Endothelial cell of umbilical vein (primary cell): ENCODE results near the gene WTAP. TPM values are rescaled to one million over a fixed set of nuclear protein-coding genes. Genes with fewer than 3 reads are reported as not detected.

Source experiments
- BruUV-seq: library from RNA; stranded (reverse); fragments of 400-500 nt; replicated peaks from 2 replicates; lab custom pipeline; 2021; lab: Mats Ljungman, UMichigan
- CTCF ChIA-PET: fragments of 300-600, 350-600 bp; sonication (Branson Sonifier 250); formaldehyde crosslinking; loops from one replicate; lab custom pipeline; 2021; ENCODE audit warnings: antibody characterized with exemption, inconsistent platforms; lab: Charles Lee
- POLR2A ChIA-PET: fragments of 300-600, 350-600 bp; sonication (Branson Sonifier 250); formaldehyde crosslinking; loops from one replicate; lab custom pipeline; 2021; ENCODE audit warnings: antibody characterized with exemption, inconsistent platforms; lab: Charles Lee
- DNase-seq: peaks from one replicate; pipeline ENCODE4 v3.0.0-alpha.2; 2011; ENCODE audit warnings: low read depth, low spot score
- FAIRE-seq: peaks from 2 replicates; lab custom pipeline; 2011; peaks lifted over from hg19 to GRCh38; lab: Jason Lieb, UNC
- H2AFZ ChIP-seq: 2 replicates; pipeline ENCODE4 v1.6.0; 2012; ENCODE audit warnings: low read depth, low read length, control low read depth, inconsistent platforms
- H3K27ac ChIP-seq: 2 replicates; pipeline ENCODE4 v1.5.1; 2011; ENCODE audit warnings: low read depth, mild to moderate bottlenecking, control low read depth, low read length, moderate library complexity; ENCODE audit not compliant: insufficient read depth
- H3K27me3 ChIP-seq, 2 experiments: 2 replicates each; pipeline versions ENCODE4 v1.6.0 to v1.6.1; 2011; ENCODE audit warnings: low read length in 2 of 2, mixed read lengths in 1 of 2; ENCODE audit not compliant: control insufficient read depth in 2 of 2, insufficient read depth in 2 of 2
- H3K36me3 ChIP-seq, 2 experiments: 2 replicates in 1 of 2; 3 replicates in 1 of 2; pipeline ENCODE4 v1.5.1; 2011; ENCODE audit warnings: low read length in 2 of 2, mild to moderate bottlenecking in 1 of 2, moderate library complexity in 1 of 2; ENCODE audit not compliant: control insufficient read depth in 2 of 2, insufficient read depth in 2 of 2; ENCODE audit errors: extremely low read depth in 1 of 2
- H3K4me1 ChIP-seq: 3 replicates; pipeline ENCODE4 v1.5.1; 2011; ENCODE audit warnings: mild to moderate bottlenecking, low read length; ENCODE audit not compliant: control insufficient read depth, insufficient read depth; ENCODE audit errors: extremely low read depth
- H3K4me2 ChIP-seq: 2 replicates; pipeline ENCODE4 v1.6.1; 2011; ENCODE audit warnings: low read length, control low read depth, mixed read lengths; ENCODE audit not compliant: insufficient read depth
- H3K4me3 ChIP-seq, 3 experiments: fragments of 200-600 bp in 1 of 3; sonication (generic), shearing (Covaris generic) in 1 of 3; replicated peaks in 1 of 3; 2 replicates each; pipeline ENCODE4 v1.5.1; 2011 to 2016; ENCODE audit warnings: control low read depth in 3 of 3, low read length in 3 of 3, mild to moderate bottlenecking in 2 of 3, inconsistent platforms in 1 of 3, low read depth in 1 of 3, moderate library complexity in 1 of 3; ENCODE audit not compliant: insufficient read depth in 1 of 3
- H3K79me2 ChIP-seq: 2 replicates; pipeline ENCODE4 v1.6.0; 2012; ENCODE audit warnings: low read length, inconsistent platforms; ENCODE audit not compliant: control insufficient read depth, insufficient read depth
- H3K9ac ChIP-seq: replicated peaks from 2 replicates; pipeline ENCODE3; 2011; ENCODE audit warnings: low read length, control low read depth; ENCODE audit not compliant: insufficient read depth; ENCODE audit errors: extremely low read depth
- H3K9me1 ChIP-seq: replicated peaks from 3 replicates; pipeline ENCODE4 v1.6.0; 2011; ENCODE audit warnings: mild to moderate bottlenecking, low read length; ENCODE audit not compliant: control insufficient read depth, insufficient read depth; ENCODE audit errors: extremely low read depth
- H3K9me3 ChIP-seq: replicated peaks from 2 replicates; pipeline ENCODE4 v1.5.1; 2012; ENCODE audit warnings: low read length, inconsistent platforms; ENCODE audit not compliant: control insufficient read depth, insufficient read depth
- H4K20me1 ChIP-seq: replicated peaks from 2 replicates; pipeline ENCODE3; 2011; ENCODE audit warnings: mild to moderate bottlenecking, low read length; ENCODE audit not compliant: control insufficient read depth, insufficient read depth; ENCODE audit errors: extremely low read depth
- EZH2 ChIP-seq: IDR thresholded peaks from 2 replicates; pipeline ENCODE4 v1.6.1; 2012; ENCODE audit warnings: borderline replicate concordance, low read depth, mild to moderate bottlenecking, moderate library complexity, low read length, inconsistent platforms; ENCODE audit not compliant: severe bottlenecking
- FOS ChIP-seq: IDR thresholded peaks from 2 replicates; pipeline ENCODE4 v1.6.1; 2011; ENCODE audit warnings: mild to moderate bottlenecking, low read length, moderate library complexity, borderline replicate concordance; ENCODE audit not compliant: insufficient read depth
- GATA2 ChIP-seq: IDR thresholded peaks from 2 replicates; pipeline ENCODE4 v1.7.0; 2011; ENCODE audit warnings: low read depth, mild to moderate bottlenecking, moderate library complexity, mixed read lengths, low read length; ENCODE audit not compliant: insufficient read length, insufficient read depth
- JUN ChIP-seq: IDR thresholded peaks from 2 replicates; pipeline ENCODE4 v1.6.1; 2011; ENCODE audit warnings: borderline replicate concordance, low read depth; ENCODE audit not compliant: insufficient read length, insufficient read depth
- MYC ChIP-seq: IDR thresholded peaks from one replicate; pipeline ENCODE4 v1.6.1; 2011; ENCODE audit warnings: mild to moderate bottlenecking, low read depth, low read length
- POLR2A ChIP-seq: IDR thresholded peaks from 2 replicates; pipeline ENCODE4 v1.6.1; 2012; ENCODE audit warnings: low read depth, mild to moderate bottlenecking, control low read depth, low read length
- POLR2AphosphoS5 ChIP-seq: IDR thresholded peaks from 2 replicates; pipeline ENCODE4 v1.6.1; 2012; ENCODE audit warnings: low read depth, mild to moderate bottlenecking, control low read depth, low read length, moderate library complexity; ENCODE audit not compliant: insufficient read depth
- dilution Hi-C: fragments of 300-500 bp; cut with MboI; formaldehyde crosslinking; loops from one replicate; pipeline ENCODE4 v1.15.0; 2019; ENCODE audit warnings: low sequenced_read_pairs; ENCODE audit not compliant: extremely low pct_ligation_motif_present
- intact Hi-C: fragments of 100-400 bp; cut with micrococcal nuclease; formaldehyde crosslinking; loops from one replicate; pipeline ENCODE4 v1.10.0; 2022
- polyA plus RNA-seq, 4 experiments: library from polyadenylated mRNA; depleted of rRNA in 3 of 4; stranded (reverse) in 3 of 4; unstranded in 1 of 4; fragments of >200 nt; gene quantifications; 2 replicates each; pipeline versions ENCODE4 v1.2.1 to v1.2.3, GENCODE V29; 2011 to 2012; ENCODE audit warnings: missing spikeins in 1 of 4
- total RNA-seq: library from RNA; stranded (reverse); gene quantifications from 2 replicates; pipeline ENCODE4 v1.2.3, GENCODE V29; 2021
- TF ChIP-seq, protein P1 (sequence below): IDR thresholded peaks from 2 replicates; pipeline ENCODE4 v1.6.1; 2011; ENCODE audit not compliant: insufficient read depth, insufficient read length
- TF ChIP-seq, protein P2 (sequence below), 2 donors: IDR thresholded peaks; 1 replicate in 1 of 2; 2 replicates in 1 of 2; pipeline ENCODE4 v1.5.1; 2011; ENCODE audit warnings: low read length in 2 of 2, mild to moderate bottlenecking in 2 of 2, moderate library complexity in 2 of 2, control low read depth in 1 of 2, inconsistent platforms in 1 of 2, low read depth in 1 of 2; ENCODE audit not compliant: insufficient read depth in 1 of 2; ENCODE audit errors: extremely low read depth in 1 of 2

WTAP gene
- total and polyA plus RNA-seq, 2 donors (not counting 3 experiments of a cell fraction or from before 2014, with no cell fraction given) = 21.7 to 81.6 TPM

DNA sequence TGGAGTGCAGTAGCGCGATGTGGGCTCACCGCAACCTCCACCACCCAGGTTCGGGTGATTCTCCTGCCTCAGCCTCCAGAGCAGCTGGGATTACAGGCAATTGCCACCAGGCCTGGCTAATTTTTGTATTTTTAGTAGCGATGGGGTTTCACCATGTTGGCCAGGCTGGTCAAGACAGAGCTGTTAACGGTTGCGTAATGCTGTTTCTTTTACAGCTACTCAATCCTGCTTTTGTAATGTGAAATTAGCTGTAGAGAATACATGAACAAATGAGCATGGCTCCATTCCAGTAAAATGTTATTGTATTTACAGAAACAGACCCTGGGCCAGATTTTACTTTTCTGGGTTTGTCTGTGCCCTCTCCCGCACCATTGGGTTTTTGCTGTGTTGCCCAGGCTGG is 74.6 kb downstream of the WTAP start:
- no peaks in the 10 kb centered on the region for H3K9me3 ChIP-seq
- TF ChIP-seq EZH2 (no peak), JUN (no peak), MYC (no peak), POLR2AphosphoS5 (no peak), FOS (no peak), POLR2A (no peak), GATA2 (no peak)
- TF ChIP-seq, protein P1, sequence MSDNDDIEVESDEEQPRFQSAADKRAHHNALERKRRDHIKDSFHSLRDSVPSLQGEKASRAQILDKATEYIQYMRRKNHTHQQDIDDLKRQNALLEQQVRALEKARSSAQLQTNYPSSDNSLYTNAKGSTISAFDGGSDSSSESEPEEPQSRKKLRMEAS = no peak
- TF ChIP-seq, protein P2, sequence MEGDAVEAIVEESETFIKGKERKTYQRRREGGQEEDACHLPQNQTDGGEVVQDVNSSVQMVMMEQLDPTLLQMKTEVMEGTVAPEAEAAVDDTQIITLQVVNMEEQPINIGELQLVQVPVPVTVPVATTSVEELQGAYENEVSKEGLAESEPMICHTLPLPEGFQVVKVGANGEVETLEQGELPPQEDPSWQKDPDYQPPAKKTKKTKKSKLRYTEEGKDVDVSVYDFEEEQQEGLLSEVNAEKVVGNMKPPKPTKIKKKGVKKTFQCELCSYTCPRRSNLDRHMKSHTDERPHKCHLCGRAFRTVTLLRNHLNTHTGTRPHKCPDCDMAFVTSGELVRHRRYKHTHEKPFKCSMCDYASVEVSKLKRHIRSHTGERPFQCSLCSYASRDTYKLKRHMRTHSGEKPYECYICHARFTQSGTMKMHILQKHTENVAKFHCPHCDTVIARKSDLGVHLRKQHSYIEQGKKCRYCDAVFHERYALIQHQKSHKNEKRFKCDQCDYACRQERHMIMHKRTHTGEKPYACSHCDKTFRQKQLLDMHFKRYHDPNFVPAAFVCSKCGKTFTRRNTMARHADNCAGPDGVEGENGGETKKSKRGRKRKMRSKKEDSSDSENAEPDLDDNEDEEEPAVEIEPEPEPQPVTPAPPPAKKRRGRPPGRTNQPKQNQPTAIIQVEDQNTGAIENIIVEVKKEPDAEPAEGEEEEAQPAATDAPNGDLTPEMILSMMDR (IDR thresholded peaks at IDR 0.05; ENCODE audit: extremely low read depth in 1 of 2, insufficient read depth in 1 of 2, low read depth in 1 of 2, low read length in 2 of 2) = no peak
- no peak overlapping the region for H3K9ac ChIP-seq
- CTCF ChIA-PET = no interaction called here
- POLR2A ChIA-PET = no interaction called here
- no peak overlapping the region for H3K4me3 ChIP-seq
- no peak overlapping the region for H2AFZ ChIP-seq
- H3K27me3 ChIP-seq = no peaks in the 10 kb centered on the region
- no peaks in the 10 kb centered on the region for H3K9me1 ChIP-seq
- no peaks in the 10 kb centered on the region for H3K4me1 ChIP-seq
- H4K20me1 ChIP-seq = peaks cover 2% of the 10 kb centered on the region
- no peak overlapping the region for H3K4me2 ChIP-seq
- peaks cover 5% of the 10 kb centered on the region in 2 experiments for H3K36me3 ChIP-seq
- intact Hi-C loops = no loop called here
- no peak overlapping the region for H3K27ac ChIP-seq
- dilution Hi-C loops = no loop called here
- FAIRE-seq = no peak
- BruUV-seq = no TSS peak
- DNase-seq = no peak
- H3K79me2 ChIP-seq = no peaks in the 10 kb centered on the region
